ENCODE data around the gene RNF213.
"Not testable (repeated sequence)": the region's sequence is repeated elsewhere in the genome, so short reads cannot be mapped to it uniquely, and the experiment has no call there.

Gene RNF213

DNA sequence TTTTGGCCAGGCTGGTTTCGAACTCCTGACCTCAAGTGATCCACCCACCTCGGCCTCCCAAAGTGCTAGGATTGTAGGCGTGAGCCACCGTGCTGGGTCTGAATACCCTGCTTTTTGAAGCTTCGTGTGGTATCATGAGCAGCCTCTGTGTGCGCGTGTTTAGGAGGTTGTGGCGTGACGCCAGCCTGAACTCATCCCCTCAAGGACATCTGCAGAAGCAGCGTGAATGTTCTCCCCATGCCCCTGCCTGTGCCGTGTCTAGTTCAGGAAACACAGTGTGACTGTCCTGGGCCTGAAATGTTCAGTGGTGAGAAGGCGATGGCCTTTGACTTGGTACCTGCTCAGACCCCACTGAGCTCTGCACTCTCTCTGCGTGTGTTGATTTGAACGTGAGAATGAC is 35.6 kb downstream of the RNF213 start:
- no peak for DNase-seq

DNA sequence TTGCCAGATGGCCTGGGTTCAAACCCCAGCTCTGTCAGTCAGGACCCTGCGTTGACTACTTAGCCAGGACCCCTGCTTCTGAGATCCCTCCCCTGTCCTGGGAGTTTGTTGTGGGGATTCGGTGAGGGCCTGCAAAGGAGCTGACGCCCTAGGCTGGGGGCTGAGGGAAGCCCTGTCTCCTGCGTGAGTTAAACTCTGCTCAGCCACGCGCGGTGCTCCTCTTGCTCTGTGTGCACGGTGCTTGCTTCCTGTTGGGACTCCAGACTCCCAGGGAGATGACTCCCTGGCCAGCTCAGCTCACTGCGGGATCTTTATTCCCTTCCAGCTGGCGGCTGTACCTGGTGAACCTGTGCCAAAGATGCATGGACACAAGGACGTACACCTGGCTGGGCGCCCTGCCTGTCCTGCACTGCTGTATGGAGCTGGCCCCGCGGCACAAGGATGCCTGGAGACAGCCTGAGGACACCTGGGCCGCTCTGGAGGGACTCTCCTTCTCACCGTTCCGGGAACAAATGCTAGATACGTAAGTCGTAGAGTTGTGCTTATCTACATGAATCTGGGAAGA is 37.4 kb downstream of the RNF213 start:
- no peak for DNase-seq

DNA sequence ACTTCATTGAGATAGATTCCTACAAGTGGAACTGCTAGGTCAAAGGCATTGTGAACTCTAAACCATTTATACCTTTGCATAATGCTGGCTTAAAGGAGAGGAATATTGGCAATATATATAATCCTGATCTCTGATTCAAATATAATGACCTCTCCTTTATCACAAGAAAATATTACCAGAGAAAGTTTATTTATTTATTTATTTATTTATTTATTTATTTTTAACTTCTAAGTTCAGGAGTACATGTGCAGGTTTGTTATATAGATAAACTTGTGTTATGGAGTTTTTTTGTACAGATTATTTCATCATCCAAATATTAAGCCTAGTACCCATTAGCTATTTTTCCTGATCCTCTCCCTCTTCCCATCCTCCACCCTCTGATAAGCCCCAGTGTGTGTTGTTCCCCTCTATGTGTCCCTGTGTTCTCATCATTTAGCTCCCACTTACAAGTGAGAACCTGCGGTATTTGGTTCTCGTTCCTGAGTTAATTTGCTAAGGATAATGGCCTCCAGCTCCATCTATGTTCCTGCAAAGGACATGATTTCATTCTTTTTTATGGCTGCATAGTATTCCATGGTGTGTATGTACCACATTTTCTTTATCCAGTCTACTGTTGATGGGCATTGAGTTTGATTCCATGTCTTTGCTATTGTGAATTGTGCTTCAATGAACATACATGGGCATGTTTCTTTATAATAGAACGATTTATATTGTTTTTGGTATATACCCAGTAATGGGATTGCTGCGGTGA is 38.9 kb downstream of the RNF213 start:
- not testable (repeated sequence) for DNase-seq

DNA sequence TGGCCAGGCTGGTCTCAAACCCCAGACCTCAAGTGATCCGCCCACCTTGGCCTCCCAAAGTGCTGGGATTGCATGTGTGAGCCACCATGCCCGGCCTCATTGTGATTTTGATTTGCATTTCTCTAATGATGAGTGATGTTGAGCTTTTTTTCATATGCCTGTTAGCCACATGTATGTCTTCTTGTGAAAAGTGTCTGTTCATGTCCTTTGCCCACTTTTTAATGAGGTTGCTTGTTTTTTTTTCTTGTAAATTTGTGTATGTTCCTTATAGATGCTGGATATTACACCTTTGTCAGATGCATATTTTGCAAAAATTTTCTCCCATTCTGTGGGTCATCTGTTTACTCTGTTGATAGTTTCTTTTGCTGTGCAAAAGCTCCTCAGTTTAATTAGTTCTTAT is 40.1 kb downstream of the RNF213 start:
- not testable (repeated sequence) for DNase-seq

DNA sequence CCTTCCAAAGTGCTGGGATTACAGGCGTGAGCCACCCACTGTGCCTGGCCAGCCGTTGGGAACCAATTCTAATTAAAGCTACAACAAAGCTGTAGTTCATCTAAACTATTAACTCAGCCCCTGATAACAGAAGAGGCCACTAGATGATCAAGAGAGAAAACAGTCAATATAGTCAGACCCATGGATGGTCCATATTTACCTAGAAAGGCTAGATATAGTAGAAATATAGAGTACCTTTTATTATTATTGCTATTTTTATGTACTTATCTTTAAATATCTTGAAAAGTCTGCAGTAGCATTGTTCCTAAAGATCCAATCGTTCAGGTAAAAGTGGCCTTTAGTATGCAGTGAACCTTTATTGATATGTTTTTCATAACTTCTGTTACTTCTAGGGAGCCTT is 43.2 kb downstream of the RNF213 start:
- no peak for DNase-seq

DNA sequence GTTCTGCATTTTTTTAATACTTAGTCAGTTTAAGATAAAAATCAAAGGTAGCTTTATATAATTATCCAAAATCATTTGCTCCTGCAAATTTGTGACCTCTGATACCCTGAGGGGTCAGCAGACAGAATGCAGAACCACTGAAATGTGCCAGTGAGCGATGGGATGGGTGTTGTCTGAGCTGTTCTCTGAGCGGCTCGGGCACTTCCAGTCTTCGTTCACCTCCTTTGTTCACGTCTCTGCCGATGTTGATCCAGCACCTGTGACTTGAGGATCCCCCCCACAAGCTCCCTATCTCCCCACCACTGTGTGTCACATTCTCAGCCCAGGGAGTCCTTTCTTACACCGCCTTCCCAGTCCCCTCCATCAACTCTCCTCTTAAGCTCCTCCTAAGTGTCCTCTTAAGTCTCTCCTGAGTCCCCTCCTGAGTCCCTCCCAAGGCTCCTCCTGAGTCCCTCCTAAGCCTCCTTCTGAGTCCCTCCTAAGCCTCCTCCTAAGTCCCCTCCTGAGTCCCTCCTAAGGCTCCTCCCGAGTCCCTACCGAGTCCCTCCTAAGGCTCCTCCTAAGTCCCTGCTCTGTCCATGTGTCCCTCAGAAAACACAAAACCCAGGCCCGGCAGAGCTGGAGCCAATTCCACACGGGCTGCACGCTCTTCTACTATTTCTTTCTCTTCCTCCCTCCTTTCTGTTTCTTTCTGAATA is 47.5 kb downstream of the RNF213 start:
- DNase-seq = no peak

DNA sequence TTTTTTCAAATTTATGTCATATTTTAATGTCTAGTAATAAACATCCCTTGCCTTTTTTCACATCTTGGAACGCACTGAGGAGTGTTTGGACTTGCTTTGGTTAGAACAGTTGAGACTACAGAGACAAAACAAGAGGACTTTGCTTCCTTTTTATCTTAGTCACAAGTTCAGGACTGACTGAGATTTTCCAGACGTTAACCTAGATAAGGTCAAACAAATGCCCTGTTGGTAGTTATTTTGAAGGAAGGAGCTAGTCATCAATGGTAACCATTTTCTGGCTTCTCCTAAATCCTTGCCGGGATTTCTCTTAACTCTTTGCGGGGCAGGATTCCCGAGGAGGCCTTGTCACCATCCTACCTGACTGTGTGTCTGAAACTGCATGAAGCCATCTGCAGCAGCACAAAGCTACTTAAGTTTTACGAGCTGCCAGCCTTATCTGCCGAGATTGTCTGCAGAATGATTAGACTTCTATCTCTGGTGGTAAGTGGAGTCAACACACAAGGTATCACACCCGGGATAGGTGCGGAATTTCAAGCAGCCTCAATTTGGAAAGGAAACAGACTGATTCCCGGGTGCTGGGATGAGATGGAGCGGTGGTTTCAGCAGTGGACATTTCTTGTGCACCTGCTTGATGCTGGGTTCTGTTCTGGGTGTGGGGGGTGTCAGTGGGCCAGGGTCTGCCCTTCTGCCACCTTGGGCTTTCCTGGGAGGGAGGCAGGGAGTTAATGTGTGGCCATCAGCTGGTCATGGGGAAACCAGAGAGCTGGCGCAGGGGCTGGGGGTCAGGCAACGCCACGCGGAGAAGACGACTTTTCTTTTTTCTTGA is 48.3 kb downstream of the RNF213 start:
- no peak for DNase-seq

DNA sequence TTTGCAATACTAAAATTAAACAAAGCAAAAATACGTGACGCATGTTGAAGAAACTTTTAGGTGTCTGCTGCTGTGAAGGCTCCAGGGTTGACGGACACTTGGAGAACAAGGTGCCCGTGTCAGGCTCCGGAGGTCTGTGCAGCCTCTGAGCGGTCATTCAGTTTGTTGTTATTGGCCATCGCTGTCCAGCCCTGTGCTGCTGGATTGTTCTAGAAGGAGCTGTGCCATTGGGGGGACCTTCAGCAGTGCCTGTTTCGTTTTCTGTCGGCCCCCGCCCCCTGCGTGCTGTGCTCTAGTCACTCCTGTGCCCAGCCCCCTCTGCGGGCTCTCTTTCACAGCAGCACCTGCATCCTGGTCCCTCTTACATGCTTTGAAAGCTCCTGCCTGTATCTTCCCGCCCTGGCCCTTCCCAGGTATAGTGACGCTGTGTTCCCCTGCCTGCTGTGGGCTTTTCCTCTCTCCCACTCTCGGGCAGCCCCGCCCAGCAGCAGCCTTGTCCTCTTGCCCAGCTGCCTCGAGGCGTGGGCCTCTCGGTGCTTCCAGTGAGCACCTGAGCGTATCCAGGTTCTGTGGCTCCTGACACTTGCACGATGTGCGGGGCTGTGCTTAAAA is 50.7 kb downstream of the RNF213 start:
- DNase-seq = no peak

DNA sequence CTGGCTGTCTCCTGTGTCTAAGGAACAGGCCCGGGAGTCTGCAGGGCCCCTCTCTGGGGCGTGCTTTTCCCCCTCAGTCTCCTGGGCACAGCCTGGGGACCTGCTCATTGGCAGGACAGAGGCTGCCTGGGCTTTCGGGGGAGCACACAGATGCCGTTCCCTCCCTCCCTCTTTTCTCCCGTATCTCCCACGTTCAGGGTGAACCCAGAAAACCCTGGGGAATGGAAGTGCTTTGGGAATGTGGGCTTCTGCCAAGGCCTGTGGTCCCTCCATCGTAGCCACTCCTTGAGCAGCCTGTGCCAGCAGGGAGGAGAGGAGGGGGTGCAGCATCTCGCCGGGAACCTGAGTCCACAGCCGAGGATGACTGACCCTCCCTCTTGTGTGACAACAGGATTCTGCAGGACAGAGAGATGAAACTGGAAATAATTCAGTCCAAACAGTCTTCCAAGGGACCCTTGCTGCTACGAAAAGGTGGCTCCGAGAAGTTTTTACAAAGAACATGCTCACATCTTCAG is 52.0 kb downstream of the RNF213 start:
- DNase-seq = no peak

DNA sequence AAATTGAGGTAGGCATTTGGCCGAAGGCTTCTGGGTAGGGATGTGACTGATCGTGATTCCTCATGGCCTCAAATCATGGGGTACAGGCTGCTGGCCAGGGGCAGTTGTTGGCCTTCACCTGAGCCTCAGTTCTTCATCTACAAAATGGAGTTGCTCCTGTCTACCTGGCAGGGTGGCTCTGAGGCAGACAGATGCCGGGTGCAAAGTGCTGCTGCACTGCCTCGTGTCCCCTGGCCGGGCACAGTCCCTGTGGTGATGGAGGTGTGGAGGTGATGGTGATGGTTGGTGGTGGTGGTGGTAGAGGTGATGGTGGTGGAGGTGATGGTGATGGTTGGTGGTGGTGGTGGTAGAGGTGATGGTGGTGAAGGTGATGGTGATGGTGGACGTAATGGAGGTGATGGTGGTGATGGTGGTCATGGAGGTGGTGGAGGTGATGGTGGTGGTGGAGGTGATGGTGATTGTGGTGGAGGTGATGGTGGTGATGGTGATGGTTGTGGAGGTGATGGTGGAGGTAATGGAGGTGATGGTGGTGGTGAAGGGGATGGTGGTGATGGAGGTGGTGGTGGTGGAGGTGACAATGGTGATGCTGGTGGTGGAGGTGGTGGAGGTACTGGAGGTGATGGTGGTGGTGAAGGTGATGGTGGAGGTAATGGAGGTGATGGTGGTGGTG is 52.6 kb downstream of the RNF213 start:
- DNase-seq = no peak

DNA sequence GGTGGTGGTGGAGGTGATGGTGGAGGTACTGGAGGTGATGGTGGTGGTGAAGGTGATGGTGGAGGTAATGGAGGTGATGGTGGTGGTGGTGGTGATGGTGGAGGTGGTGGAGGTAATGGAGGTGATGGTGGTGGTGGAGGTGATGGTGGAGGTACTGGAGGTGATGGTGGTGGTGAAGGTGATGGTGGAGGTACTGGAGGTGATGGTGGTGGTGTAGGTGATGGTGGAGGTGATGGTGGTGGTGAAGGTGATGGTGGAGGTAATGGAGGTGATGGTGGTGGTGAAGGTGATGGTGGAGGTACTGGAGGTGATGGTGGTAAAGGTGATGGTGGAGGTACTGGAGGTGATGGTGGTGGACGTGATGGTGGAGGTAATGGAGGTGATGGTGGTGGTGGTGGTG is 53.3 kb downstream of the RNF213 start:
- not testable (repeated sequence) for DNase-seq

DNA sequence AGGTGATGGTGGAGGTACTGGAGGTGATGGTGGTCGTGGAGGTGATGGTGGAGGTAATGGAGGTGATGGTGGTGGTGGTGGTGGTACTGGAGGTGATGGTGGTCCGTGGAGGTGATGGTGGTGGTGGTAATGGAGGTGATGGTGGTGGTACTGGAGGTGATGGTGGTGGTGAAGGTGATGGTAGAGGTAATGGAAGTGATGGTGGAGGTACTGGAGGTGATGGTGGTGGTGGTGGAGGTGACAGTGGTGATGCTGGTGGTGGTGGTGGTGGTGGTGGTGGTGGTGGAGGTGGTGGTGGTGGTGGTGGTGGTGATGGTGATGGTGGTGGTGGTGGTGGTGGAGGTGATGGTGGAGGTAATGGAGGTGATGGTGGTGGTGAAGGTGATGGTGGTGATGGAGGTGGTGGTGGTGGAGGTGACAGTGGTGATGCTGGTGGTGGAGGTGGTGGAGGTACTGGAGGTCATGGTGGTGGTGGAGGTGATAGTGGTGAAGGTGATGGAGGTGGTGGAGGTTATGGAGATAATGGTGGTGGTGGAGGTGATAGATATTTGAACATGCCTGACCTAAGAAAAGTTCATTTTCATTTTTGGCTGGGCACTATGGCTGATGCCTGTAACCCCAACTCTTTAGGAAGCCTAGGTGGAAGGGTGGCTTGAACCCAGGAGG is 55.0 kb downstream of the RNF213 start:
- peak in 1 of 5 experiments; percentile 26 for DNase-seq

DNA sequence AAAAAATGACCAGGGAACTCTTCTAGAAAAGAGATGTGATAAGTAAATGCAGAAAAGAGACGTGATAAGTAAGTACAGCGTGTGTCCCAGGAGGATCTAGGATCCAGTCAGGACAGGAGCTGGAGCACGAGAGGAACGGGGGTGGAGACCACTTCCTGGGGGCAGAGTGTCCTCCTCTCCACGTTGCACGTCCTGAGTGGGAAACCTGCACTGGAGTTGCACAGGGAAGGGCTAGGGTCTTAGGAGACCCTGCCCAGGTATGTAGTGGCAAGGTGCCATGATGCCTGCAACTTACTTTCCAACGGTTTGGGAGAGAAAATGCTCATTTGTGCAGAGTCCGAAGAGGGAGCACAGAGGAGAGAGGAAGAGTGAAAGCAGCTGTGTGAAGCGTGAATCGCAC is 55.8 kb downstream of the RNF213 start:
- no peak for DNase-seq

DNA sequence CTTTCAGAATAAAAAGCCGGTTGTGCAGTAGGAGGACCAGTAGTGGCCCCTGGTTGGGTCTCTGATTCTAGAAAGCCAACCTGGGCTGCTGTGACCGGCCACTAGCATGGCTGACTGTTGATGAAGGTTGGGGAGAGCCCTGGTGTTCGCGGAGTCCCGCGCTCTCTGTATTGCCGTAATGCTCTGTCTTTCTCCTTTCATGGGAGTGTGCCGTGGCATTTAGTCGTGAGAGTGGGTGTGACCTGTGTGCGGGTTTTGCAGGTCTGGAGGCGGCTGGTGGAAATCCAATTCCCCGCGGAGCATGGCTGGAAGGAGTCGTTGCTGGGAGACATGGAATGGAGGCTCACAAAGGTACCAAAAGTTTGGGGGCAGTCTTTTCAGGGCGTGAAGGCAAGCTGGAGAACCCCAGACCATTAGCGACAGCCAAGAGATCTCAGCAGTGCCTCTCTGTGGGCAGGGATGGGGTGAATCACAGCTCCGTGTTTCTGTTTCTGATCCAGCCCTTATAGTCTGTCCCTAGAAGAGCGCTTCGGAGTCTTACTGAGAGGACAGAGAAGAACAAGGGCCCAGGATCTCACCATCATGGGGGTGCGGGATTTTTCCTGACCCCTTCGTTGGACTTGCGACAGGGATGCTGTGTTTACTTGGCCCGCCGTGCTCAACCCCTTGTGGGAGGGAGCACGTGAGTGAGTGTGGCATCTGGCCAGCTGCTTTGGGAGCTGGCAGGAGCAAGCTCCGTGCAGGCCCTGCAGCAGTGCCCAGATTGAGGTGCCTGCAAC is 56.5 kb downstream of the RNF213 start:
- DNase-seq = no peak

DNA sequence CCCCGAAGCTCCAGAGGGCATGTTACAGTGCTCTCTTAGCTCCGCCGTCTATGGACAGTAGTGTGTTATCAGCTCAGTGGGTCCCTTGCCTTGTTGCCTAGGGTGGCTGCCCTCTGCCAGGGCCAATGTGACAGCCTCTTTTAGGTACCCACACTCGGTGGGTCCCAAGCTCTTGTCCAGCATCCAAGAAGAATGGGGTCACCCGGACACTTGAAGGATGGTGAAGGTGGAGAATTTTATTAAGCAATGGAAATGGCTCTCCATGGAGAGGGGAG is 57.0 kb downstream of the RNF213 start:
- DNase-seq = no peak

DNA sequence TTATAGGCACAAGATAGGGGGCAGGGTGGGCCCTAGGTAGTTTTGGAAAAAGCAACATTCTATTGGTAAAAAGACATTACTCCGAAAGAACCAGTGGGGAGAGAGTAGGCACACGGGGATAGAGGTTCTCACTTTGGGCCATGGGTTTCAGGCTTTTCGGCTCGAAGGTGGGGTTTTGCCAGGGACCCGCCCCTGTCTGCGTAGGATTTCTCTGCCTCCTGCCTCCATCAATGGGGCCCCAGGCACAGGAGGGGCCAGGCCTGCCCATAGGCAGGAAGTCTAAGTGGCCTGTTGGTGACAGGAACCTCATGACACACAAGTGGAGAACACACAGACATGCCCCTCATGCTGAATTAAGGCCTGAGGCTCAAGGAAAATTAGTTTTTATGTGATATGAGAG is 57.5 kb downstream of the RNF213 start:
- DNase-seq = no peak

DNA sequence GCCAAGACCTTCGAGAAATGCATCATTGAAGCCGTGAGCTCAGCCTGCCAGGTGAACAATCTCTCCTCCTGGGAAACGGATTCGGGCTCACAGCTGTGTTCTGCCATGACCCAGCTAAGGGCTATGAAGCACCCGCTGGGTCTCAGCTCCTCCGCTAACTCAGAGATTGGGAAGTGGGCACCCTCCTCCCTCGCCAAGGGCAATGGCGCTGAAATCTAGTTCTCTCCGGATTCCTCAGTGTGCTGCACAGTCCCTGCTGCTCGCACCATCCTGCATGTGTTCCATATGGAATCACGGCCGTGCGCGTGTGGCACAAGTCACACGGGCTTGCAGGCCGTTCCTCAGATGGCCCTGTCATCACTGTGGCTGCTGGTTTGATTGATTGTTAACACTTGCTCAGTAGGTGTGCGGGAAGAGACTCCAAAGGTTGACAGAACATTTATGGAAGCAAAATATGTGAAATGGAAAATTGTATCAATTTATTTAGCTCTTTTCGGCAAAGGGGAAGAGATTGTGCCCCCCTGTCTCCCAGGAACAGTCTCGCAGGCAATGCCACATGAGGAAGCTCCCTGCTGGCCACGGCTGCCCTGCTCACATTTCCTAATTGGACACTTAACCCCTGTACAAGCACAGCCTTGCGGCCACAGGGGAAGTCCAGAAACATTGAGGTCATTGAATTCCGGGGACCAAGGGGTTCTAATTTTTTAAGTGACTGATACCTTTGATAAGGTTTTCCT is 58.8 kb downstream of the RNF213 start:
- no peak for DNase-seq

DNA sequence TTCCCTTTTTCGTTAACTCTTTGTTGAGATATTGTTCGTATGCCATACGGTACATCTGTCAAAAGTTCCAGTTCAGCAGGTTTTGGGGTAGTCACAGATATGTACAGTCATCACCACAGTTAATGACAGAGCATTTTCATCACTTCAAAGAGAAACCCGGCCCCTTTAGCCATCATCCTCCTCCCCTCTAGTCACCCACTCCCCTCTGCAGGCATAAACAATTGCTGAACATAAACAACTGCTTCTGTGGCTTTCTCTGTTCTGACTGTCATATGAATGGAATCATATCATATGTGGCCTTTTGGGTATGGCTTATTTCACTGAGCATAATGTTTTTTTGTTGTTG is 59.3 kb downstream of the RNF213 start:
- no peak for DNase-seq

DNA sequence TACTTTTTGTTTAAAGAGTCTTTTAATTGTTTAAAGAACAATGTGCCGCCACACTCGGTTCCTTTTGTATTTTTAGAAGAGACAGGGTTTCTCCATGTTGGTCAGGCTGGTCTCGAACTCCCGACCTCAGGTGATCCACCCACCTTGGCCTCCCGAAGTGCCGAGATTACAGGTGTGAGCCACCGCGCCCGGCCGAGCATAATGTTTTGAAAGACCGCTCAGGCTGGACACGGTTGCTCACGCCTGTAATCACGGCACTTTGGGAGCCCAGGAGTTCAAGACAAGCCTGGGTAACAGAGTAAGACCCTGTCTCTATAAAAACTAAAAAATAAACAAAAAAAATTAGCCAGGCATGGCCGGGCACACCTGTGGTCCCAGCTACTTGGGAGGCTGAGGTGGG is 59.8 kb downstream of the RNF213 start:
- no peak for DNase-seq

DNA sequence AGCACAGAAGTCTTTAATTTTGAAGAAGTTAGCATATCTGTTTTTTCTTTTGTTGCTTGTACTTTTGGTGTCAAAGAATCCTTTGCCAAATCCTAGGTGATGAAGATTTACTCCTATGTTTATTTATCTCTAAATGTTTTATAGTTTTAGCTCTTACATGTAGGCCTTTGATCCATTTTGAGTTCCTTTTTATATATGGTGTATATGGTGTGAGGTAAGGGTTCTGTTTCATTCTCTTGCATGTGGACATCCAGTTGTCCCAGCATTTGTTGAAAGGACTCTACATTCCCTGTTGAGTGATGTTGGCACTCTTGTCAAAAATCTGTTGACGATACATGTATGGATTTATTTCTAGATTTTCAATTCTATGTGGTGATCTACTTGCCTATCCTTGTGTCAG is 62.2 kb downstream of the RNF213 start:
- no peak for DNase-seq

Measured in T-helper 2 cell (primary cell).